HG03045 (cell line): ENCODE measurements around the gene C8B.

Source experiments
- ATAC-seq: cut with Tn5 transposase; IDR thresholded peaks from one replicate; pipeline ENCODE4 v1.9.1; 2021; ENCODE audit warnings: mild to moderate bottlenecking, moderate library complexity; ENCODE audit not compliant: unreplicated experiment

Gene C8B

GRCh38 chr1:56904663-56905397 is 61.0 kb downstream of the C8B start:
- ATAC-seq = no peak

GRCh38 chr1:56903778-56904177 is 62.0 kb downstream of the C8B start:
- no peak for ATAC-seq

GRCh38 chr1:56901716-56902115 is 64.1 kb downstream of the C8B start:
- no peak for ATAC-seq

GRCh38 chr1:56898879-56899278 is 66.9 kb downstream of the C8B start:
- ATAC-seq = no peak

GRCh38 chr1:56898005-56898373 is 67.8 kb downstream of the C8B start:
- no peak for ATAC-seq

- ATAC-seq = no peak
Measured at GRCh38 chr1:56897150-56898004, 68.4 kb downstream of the C8B start.

GRCh38 chr1:56894014-56894413 is 71.8 kb downstream of the C8B start:
- ATAC-seq = no peak

- no peak for ATAC-seq
Measured at GRCh38 chr1:56890229-56890628, 75.6 kb downstream of the C8B start.

- no peak for ATAC-seq
Measured at GRCh38 chr1:56881417-56881816, 84.4 kb downstream of the C8B start.

GRCh38 chr1:56880774-56881173 is 85.0 kb downstream of the C8B start:
- no peak for ATAC-seq
